WTC11 (cell line): ENCODE results near the gene BLMH. TPM values are rescaled to one million over a fixed set of nuclear protein-coding genes. Genes with fewer than 3 reads are reported as not detected.
A peak's percentile ranks its signal among the peaks of the same experiment; 100 is the strongest.

Experiments
- ATAC-seq: fragments of 200-7000 bp; cut with Tn5 transposase; 2 replicates; pipeline ENCODE4 v1.10.0; 2021; ENCODE audit warnings: mild to moderate bottlenecking, moderate library complexity
- CTCF ChIA-PET: fragments of 300-600 bp; sonication (Branson Sonifier 250); formaldehyde crosslinking; loops from one replicate; lab custom pipeline; 2021; ENCODE audit warnings: antibody characterized with exemption; lab: Charles Lee
- POLR2A ChIA-PET: fragments of 350-600 bp; sonication (Branson Sonifier 250); formaldehyde crosslinking; loops from one replicate; lab custom pipeline; 2021; ENCODE audit warnings: antibody characterized with exemption; lab: Charles Lee
- DNase-seq: peaks from one replicate; pipeline ENCODE4 v3.0.0; 2021; ENCODE audit warnings: low spot score
- H3K27ac Mint-ChIP-seq: 2 replicates; pipeline ENCODE4 v1.8.0; 2021; ENCODE audit warnings: mixed read lengths
- H3K27me3 Mint-ChIP-seq: 2 replicates; pipeline ENCODE4 v1.8.0; 2021; ENCODE audit warnings: low read depth, mild to moderate bottlenecking, moderate library complexity, mixed read lengths
- H3K36me3 Mint-ChIP-seq: 2 replicates; pipeline ENCODE4 v1.8.0; 2021; ENCODE audit warnings: mixed read lengths
- H3K4me1 Mint-ChIP-seq: 2 replicates; pipeline ENCODE4 v1.8.0; 2022; ENCODE audit warnings: mixed read lengths
- H3K4me3 Mint-ChIP-seq: 2 replicates; pipeline ENCODE4 v1.8.0; 2021; ENCODE audit warnings: mild to moderate bottlenecking, moderate library complexity, mixed read lengths
- H3K9me3 Mint-ChIP-seq: 2 replicates; pipeline ENCODE4 v1.8.0; 2021; ENCODE audit warnings: mixed read lengths
- CDX4 ChIP-seq: fragments of 250-450 bp; sonication (Bioruptor Pico); IDR thresholded peaks from 2 replicates; pipeline ENCODE4 v1.9.0; 2021; ENCODE audit warnings: moderate library complexity, mild to moderate bottlenecking, inconsistent platforms, borderline replicate concordance
- ESRRA ChIP-seq: sonication (generic); formaldehyde crosslinking; IDR thresholded peaks from 2 replicates; pipeline ENCODE4 v1.8.1; 2022; ENCODE audit warnings: mild to moderate bottlenecking, missing genetic modification reagents, borderline replicate concordance
- FOXK1 ChIP-seq: sonication (generic); formaldehyde crosslinking; IDR thresholded peaks from 2 replicates; pipeline ENCODE4 v1.8.0; 2022; ENCODE audit warnings: mild to moderate bottlenecking, moderate library complexity, missing genetic modification reagents
- MAX ChIP-seq: sonication (generic); formaldehyde crosslinking; IDR thresholded peaks from 2 replicates; pipeline ENCODE4 v1.8.0; 2022; ENCODE audit warnings: mild to moderate bottlenecking, missing genetic modification reagents
- PRRX2 ChIP-seq: fragments of 250-450 bp; sonication (Bioruptor Pico); IDR thresholded peaks from 2 replicates; pipeline ENCODE4 v1.8.0; 2021; ENCODE audit warnings: mild to moderate bottlenecking
- RELA ChIP-seq: sonication (generic); formaldehyde crosslinking; IDR thresholded peaks from 2 replicates; pipeline ENCODE4 v1.8.1; 2022; ENCODE audit warnings: missing genetic modification reagents, mild to moderate bottlenecking, borderline replicate concordance
- SMAD4 ChIP-seq: sonication (generic); formaldehyde crosslinking; IDR thresholded peaks from 2 replicates; pipeline ENCODE4 v1.8.0; 2022; ENCODE audit warnings: mild to moderate bottlenecking, missing genetic modification reagents
- TCF7 ChIP-seq: sonication (generic); formaldehyde crosslinking; IDR thresholded peaks from 2 replicates; pipeline ENCODE4 v1.8.0; 2022; ENCODE audit warnings: mild to moderate bottlenecking, low read depth, missing genetic modification reagents, moderate library complexity
- USF1 ChIP-seq: sonication (generic); formaldehyde crosslinking; IDR thresholded peaks from 2 replicates; pipeline ENCODE4 v1.8.0; 2022; ENCODE audit warnings: mild to moderate bottlenecking, missing genetic modification reagents
- USF2 ChIP-seq: sonication (generic); formaldehyde crosslinking; IDR thresholded peaks from 2 replicates; pipeline ENCODE4 v1.8.1; 2023; ENCODE audit warnings: mild to moderate bottlenecking, missing genetic modification reagents, moderate library complexity
- ZNF138 ChIP-seq: sonication (generic); formaldehyde crosslinking; conservative IDR thresholded peaks from 2 replicates; pipeline ENCODE4 v1.8.1; 2022; ENCODE audit warnings: mild to moderate bottlenecking, moderate library complexity, missing genetic modification reagents
- ZNF263 ChIP-seq: sonication (generic); formaldehyde crosslinking; IDR thresholded peaks from 2 replicates; pipeline ENCODE4 v1.8.1; 2022; ENCODE audit warnings: low read depth, mild to moderate bottlenecking, moderate library complexity, missing genetic modification reagents
- ZNF281 ChIP-seq: sonication (generic); formaldehyde crosslinking; IDR thresholded peaks from 2 replicates; pipeline ENCODE4 v1.8.0; 2023; ENCODE audit warnings: mild to moderate bottlenecking, missing genetic modification reagents
- ZNF317 ChIP-seq: sonication (generic); formaldehyde crosslinking; IDR thresholded peaks from 2 replicates; pipeline ENCODE4 v1.8.1; 2023; ENCODE audit warnings: low read depth, mild to moderate bottlenecking, moderate library complexity, missing genetic modification reagents, borderline replicate concordance
- ZNF396 ChIP-seq: fragments of 250-450 bp; sonication (Bioruptor Pico); IDR thresholded peaks from 2 replicates; pipeline ENCODE4 v1.8.0; 2021; ENCODE audit warnings: mild to moderate bottlenecking, moderate library complexity, borderline replicate concordance
- ZNF425 ChIP-seq: fragments of 250-450 bp; sonication (Bioruptor Pico); conservative IDR thresholded peaks from 2 replicates; pipeline ENCODE4 v1.9.0; 2021; ENCODE audit warnings: mild to moderate bottlenecking
- ZNF532 ChIP-seq: fragments of 250-450 bp; sonication (Bioruptor Pico); IDR thresholded peaks from 2 replicates; pipeline ENCODE4 v1.9.0; 2021; ENCODE audit warnings: mild to moderate bottlenecking, borderline replicate concordance
- ZSCAN18 ChIP-seq: fragments of 250-450 bp; sonication (Bioruptor Pico); IDR thresholded peaks from 2 replicates; pipeline ENCODE4 v2.1.2; 2022; ENCODE audit warnings: mild to moderate bottlenecking, moderate library complexity
- total RNA-seq: library from RNA; stranded (reverse); gene quantifications from 3 replicates; pipeline ENCODE4 v1.2.3, GENCODE V29; 2021

The BLMH gene
- total RNA-seq, 1 experiment from 2014 or later, result 63.9 TPM

GRCh38 chr17:30290696-30291542 lies 825 bp downstream of the BLMH start:
- Mint-ChIP-seq H3K9me3 (no peaks in the 10 kb centered on the region), H3K4me1 (peaks cover 15% of the 10 kb centered on the region), H3K36me3 (peaks cover 23% of the 10 kb centered on the region), H3K4me3 (peak overlapping the region; percentile 87), H3K27ac (no peak overlapping the region), H3K27me3 (peaks cover 5% of the 10 kb centered on the region; the same call in 1 of the 2 replicates)
- TF ChIP-seq PRRX2, result no peak
- TF ChIP-seq ZNF281 (CRISPR knock-in tag), result no peak
- 0 out of 2 replicates have a peak, but pooled peaks have one; percentile 51 for TF ChIP-seq FOXK1 (CRISPR knock-in tag)
- TF ChIP-seq MAX (CRISPR knock-in tag), result peak; percentile 14; the same call in 1 of the 2 replicates
- TF ChIP-seq USF1 (CRISPR knock-in tag), result no peak
- no peak for TF ChIP-seq TCF7 (CRISPR knock-in tag)
- TF ChIP-seq ZNF532 (CRISPR knock-in tag), result no peak
- TF ChIP-seq RELA, result no peak
- TF ChIP-seq ZNF138 (CRISPR knock-in tag), result no peak
- no peak for TF ChIP-seq ZNF317
- no peak for TF ChIP-seq SMAD4 (CRISPR knock-in tag)
- peak; percentile 19 for ATAC-seq
- peak; percentile 53 for DNase-seq
- CTCF ChIA-PET, result interaction anchor here (0.8 to 2.6 kb wide), 4 partner anchors 46 to 198 kb away, joined by 4 to 14 read pairs (median 9); partner anchors contain the start of gene GOSR1
- POLR2A ChIA-PET, result interaction anchor here (0.7 kb wide), 1 partner anchor 1482 kb away, joined by 3 read pairs; no protein-coding TSS in a partner anchor

GRCh38 chr17:30290077-30290476 lies 1.7 kb downstream of the BLMH start:
- CTCF ChIA-PET, result no interaction called here
- H3K4me3 Mint-ChIP-seq, result peak overlapping the region; percentile 87
- TF ChIP-seq CDX4 (no peak), ESRRA (CRISPR knock-in tag) (no peak), ZSCAN18 (CRISPR knock-in tag) (no peak), FOXK1 (CRISPR knock-in tag) (no peak), ZNF396 (CRISPR knock-in tag) (no peak), ZNF425 (CRISPR knock-in tag) (no peak), USF2 (CRISPR knock-in tag) (no peak), ZNF263 (CRISPR knock-in tag) (no peak)
- TF ChIP-seq, all 79 proteins: peak for 0
- peaks cover 5% of the 10 kb centered on the region; the same call in 1 of the 2 replicates for H3K27me3 Mint-ChIP-seq
- H3K36me3 Mint-ChIP-seq, result peaks cover 31% of the 10 kb centered on the region
- POLR2A ChIA-PET, result no interaction called here
- H3K4me1 Mint-ChIP-seq, result peaks cover 15% of the 10 kb centered on the region
- H3K9me3 Mint-ChIP-seq, result no peaks in the 10 kb centered on the region
- H3K27ac Mint-ChIP-seq, result no peak overlapping the region
- DNase-seq (no peak), ATAC-seq (no peak)
